Keratinocyte (primary cell): Measurements from ENCODE around the gene VANGL2. TPM values are rescaled to one million over a fixed set of nuclear protein-coding genes. Genes with fewer than 3 reads are reported as not detected.

ENCODE experiments used
- DNase-seq: peaks from one replicate; pipeline ENCODE4 v3.0.0-alpha.2; 2011; ENCODE audit warnings: low read depth, missing footprints, low spot score
- FAIRE-seq: peaks from 2 replicates; lab custom pipeline; 2011; peaks lifted over from hg19 to GRCh38; lab: Jason Lieb, UNC
- H2AFZ ChIP-seq: 2 replicates; pipeline ENCODE4 v1.6.0; 2012; ENCODE audit warnings: low read length, control low read depth, inconsistent platforms; ENCODE audit not compliant: control insufficient read depth
- H3K27ac ChIP-seq: 2 replicates; pipeline ENCODE4 v1.5.1; 2011; ENCODE audit warnings: low read length; ENCODE audit not compliant: control insufficient read depth, insufficient read depth
- H3K27me3 ChIP-seq: 3 replicates; pipeline ENCODE4 v1.6.0; 2011; ENCODE audit warnings: low read length; ENCODE audit not compliant: control insufficient read depth, insufficient read depth; ENCODE audit errors: extremely low read depth
- H3K36me3 ChIP-seq, 2 experiments: 2 replicates in 1 of 2; 3 replicates in 1 of 2; pipeline ENCODE4 v1.5.1; 2011; ENCODE audit warnings: low read length in 2 of 2, mild to moderate bottlenecking in 1 of 2; ENCODE audit not compliant: control insufficient read depth in 2 of 2, insufficient read depth in 2 of 2; ENCODE audit errors: extremely low read depth in 1 of 2
- H3K4me1 ChIP-seq: 3 replicates; pipeline ENCODE4 v1.5.1; 2011; ENCODE audit warnings: low read length; ENCODE audit not compliant: control insufficient read depth, insufficient read depth; ENCODE audit errors: extremely low read depth
- H3K4me2 ChIP-seq: 3 replicates; pipeline ENCODE4 v1.6.0; 2011; ENCODE audit warnings: low read depth, low read length; ENCODE audit not compliant: control insufficient read depth, insufficient read depth; ENCODE audit errors: extremely low read depth
- H3K4me3 ChIP-seq, 3 experiments: fragments of 200-600 bp in 1 of 3; sonication (generic) in 1 of 3; 2 replicates in 2 of 3; 3 replicates in 1 of 3; pipeline ENCODE4 v1.5.1; 2011 to 2016; ENCODE audit warnings: low read length in 3 of 3, mild to moderate bottlenecking in 3 of 3, control low read depth in 2 of 3, inconsistent platforms in 1 of 3, low read depth in 1 of 3, mixed read lengths in 1 of 3, mixed run types in 1 of 3, moderate library complexity in 1 of 3; ENCODE audit not compliant: control insufficient read depth in 2 of 3, insufficient read depth in 2 of 3; ENCODE audit errors: extremely low read depth in 1 of 3
- H3K79me2 ChIP-seq: 2 replicates; pipeline ENCODE4 v1.6.0; 2012; ENCODE audit warnings: low read length; ENCODE audit not compliant: control insufficient read depth, insufficient read depth
- H3K9ac ChIP-seq: 3 replicates; pipeline ENCODE4 v1.6.0; 2011; ENCODE audit warnings: low read length; ENCODE audit not compliant: control insufficient read depth, insufficient read depth; ENCODE audit errors: extremely low read depth
- H3K9me1 ChIP-seq: 3 replicates; pipeline ENCODE4 v1.6.0; 2011; ENCODE audit warnings: low read length; ENCODE audit not compliant: control insufficient read depth, insufficient read depth; ENCODE audit errors: extremely low read depth
- H3K9me3 ChIP-seq: 2 replicates; pipeline ENCODE4 v1.5.1; 2012; ENCODE audit warnings: low read depth, low read length; ENCODE audit not compliant: control insufficient read depth
- H4K20me1 ChIP-seq: 3 replicates; pipeline ENCODE4 v1.6.0; 2011; ENCODE audit warnings: low read length; ENCODE audit not compliant: control insufficient read depth, insufficient read depth; ENCODE audit errors: extremely low read depth
- EZH2 ChIP-seq: IDR thresholded peaks from one replicate; pipeline ENCODE4 v1.6.1; 2012; ENCODE audit warnings: inconsistent platforms, mild to moderate bottlenecking, low read length, moderate library complexity
- dilution Hi-C: fragments of 300-500 bp; cut with MboI; formaldehyde crosslinking; loops from one replicate; pipeline ENCODE4 v1.7.0; 2020; ENCODE audit warnings: low sequenced_read_pairs; ENCODE audit not compliant: extremely low pct_ligation_motif_present
- polyA plus RNA-seq, 5 experiments: library from polyadenylated mRNA; depleted of rRNA in 3 of 5; stranded (reverse) in 3 of 5; stranded (forward) in 1 of 5; unstranded in 1 of 5; fragments of >200 nt; gene quantifications; 1 replicate in 1 of 5; 2 replicates in 3 of 5; 3 replicates in 1 of 5; pipeline versions ENCODE4 v1.2.1 to v1.2.3, GENCODE V29; 2011 to 2012; ENCODE audit warnings: missing spikeins in 2 of 5, low read depth in 1 of 5, low replicate concordance in 1 of 5
- TF ChIP-seq, protein P1 (sequence below), 3 experiments: IDR thresholded peaks in 1 of 3; conservative IDR thresholded peaks in 1 of 3; optimal IDR thresholded peaks in 1 of 3; 2 replicates in 2 of 3; 3 replicates in 1 of 3; pipeline versions ENCODE3 to v1.5.1; 2011; ENCODE audit warnings: low read length in 3 of 3, mild to moderate bottlenecking in 3 of 3, moderate library complexity in 2 of 3, control low read depth in 1 of 3, inconsistent platforms in 1 of 3; ENCODE audit not compliant: insufficient read depth in 2 of 3; ENCODE audit errors: extremely low read depth in 1 of 3

The VANGL2 gene
- polyA plus RNA-seq, 1 donor (not counting 4 experiments of a cell fraction or from before 2014, with no cell fraction given): 10.9 TPM

DNA sequence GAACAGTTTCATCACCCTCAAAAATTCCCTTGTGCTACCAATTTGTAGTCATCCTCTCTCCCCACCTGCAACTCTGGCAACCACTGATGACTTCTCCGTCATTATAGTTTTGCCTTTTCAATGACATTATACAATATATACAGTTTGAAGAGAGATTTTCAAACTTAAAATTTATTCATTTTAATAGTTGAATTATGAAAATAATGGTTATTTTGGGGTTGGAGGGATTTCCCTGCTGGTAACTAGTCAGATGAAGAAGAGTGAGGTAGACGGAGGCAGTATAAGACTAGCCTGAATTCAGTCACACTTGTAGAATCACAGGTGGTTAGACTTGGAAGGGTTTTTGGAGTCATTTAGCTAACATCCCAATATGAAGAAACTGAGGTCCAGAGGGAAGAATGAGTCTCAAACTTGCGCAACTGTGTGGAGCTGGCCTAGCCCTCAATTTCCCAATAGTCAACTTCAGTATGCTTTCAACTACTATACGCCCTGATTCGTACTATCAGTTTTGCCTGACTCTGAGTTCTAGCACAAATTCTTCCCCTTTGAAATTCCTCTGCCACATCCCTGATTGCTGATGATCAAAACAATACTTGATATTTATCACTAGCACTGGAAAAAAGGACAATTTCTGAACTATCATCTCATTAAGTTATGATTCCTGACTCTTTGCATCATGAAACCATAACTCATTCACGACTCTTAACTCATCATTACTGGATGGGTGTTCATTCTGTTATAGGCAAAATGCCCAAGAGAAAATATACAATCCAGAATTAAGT lies 54.2 kb downstream of the VANGL2 start:
- H3K9me3 ChIP-seq: no peaks in the 10 kb centered on the region
- no peak for FAIRE-seq
- dilution Hi-C loops: no loop called here
- H3K4me2 ChIP-seq: no peak overlapping the region
- TF ChIP-seq EZH2: no peak
- TF ChIP-seq, protein P1, sequence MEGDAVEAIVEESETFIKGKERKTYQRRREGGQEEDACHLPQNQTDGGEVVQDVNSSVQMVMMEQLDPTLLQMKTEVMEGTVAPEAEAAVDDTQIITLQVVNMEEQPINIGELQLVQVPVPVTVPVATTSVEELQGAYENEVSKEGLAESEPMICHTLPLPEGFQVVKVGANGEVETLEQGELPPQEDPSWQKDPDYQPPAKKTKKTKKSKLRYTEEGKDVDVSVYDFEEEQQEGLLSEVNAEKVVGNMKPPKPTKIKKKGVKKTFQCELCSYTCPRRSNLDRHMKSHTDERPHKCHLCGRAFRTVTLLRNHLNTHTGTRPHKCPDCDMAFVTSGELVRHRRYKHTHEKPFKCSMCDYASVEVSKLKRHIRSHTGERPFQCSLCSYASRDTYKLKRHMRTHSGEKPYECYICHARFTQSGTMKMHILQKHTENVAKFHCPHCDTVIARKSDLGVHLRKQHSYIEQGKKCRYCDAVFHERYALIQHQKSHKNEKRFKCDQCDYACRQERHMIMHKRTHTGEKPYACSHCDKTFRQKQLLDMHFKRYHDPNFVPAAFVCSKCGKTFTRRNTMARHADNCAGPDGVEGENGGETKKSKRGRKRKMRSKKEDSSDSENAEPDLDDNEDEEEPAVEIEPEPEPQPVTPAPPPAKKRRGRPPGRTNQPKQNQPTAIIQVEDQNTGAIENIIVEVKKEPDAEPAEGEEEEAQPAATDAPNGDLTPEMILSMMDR (optimal IDR thresholded peaks at IDR 0.05 in 1 of 3, IDR thresholded peaks at IDR 0.05 in 1 of 3, conservative IDR thresholded peaks at IDR 0.05 in 1 of 3; ENCODE audit: extremely low read depth in 1 of 3, insufficient read depth in 2 of 3, low read length in 3 of 3): no peak
- no peak overlapping the region for H3K9ac ChIP-seq
- H3K27me3 ChIP-seq: no peaks in the 10 kb centered on the region
- H3K4me1 ChIP-seq: no peaks in the 10 kb centered on the region
- no peak overlapping the region for H3K27ac ChIP-seq
- no peaks in the 10 kb centered on the region for H4K20me1 ChIP-seq
- H3K9me1 ChIP-seq: no peaks in the 10 kb centered on the region
- no peak overlapping the region for H2AFZ ChIP-seq
- DNase-seq: no peak
- no peaks in the 10 kb centered on the region for H3K79me2 ChIP-seq
- H3K36me3 ChIP-seq: no peaks in the 10 kb centered on the region
- no peak overlapping the region for H3K4me3 ChIP-seq

DNA sequence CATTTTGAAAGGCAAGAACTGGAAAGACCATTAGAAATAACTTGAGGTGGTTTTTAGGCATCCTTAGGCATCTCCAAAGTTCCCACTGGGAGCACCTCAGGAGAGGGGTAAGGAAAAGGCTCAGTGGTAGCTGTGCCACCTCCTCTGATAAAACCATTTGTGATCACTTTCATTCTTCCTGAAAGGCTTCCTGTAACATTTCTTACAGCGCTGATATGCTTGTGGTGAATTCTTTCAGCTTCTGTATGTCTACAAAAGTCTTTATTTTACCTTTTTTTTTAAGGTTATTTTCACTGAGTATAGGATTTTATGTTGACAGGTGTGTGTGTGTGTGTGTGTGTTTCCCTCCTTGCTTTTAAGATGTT lies 54.8 kb downstream of the VANGL2 start:
- H3K27me3 ChIP-seq: no peaks in the 10 kb centered on the region
- H3K9me3 ChIP-seq: no peaks in the 10 kb centered on the region
- DNase-seq (no peak), FAIRE-seq (no peak)
- no peak overlapping the region for H3K4me2 ChIP-seq
- H3K9ac ChIP-seq: no peak overlapping the region
- no peak overlapping the region for H2AFZ ChIP-seq
- H3K36me3 ChIP-seq: no peaks in the 10 kb centered on the region
- dilution Hi-C loops: no loop called here
- no peaks in the 10 kb centered on the region for H3K4me1 ChIP-seq
- no peaks in the 10 kb centered on the region for H3K79me2 ChIP-seq
- TF ChIP-seq, protein P1 (optimal IDR thresholded peaks at IDR 0.05 in 1 of 3, IDR thresholded peaks at IDR 0.05 in 1 of 3, conservative IDR thresholded peaks at IDR 0.05 in 1 of 3; ENCODE audit: extremely low read depth in 1 of 3, insufficient read depth in 2 of 3, low read length in 3 of 3): no peak
- no peaks in the 10 kb centered on the region for H3K9me1 ChIP-seq
- H3K27ac ChIP-seq: no peak overlapping the region
- H4K20me1 ChIP-seq: no peaks in the 10 kb centered on the region
- H3K4me3 ChIP-seq: no peak overlapping the region
